Measurements from ENCODE around the gene INPP5E. TPM values are rescaled to one million over a fixed set of nuclear protein-coding genes. Genes with fewer than 3 reads are reported as not detected.

INPP5E gene
- total and polyA plus RNA-seq, 10 of the 15 experiments (the other 5 are each of a cell fraction or from before 2014, with no cell fraction given): 0.24 to 16.0 (median 5.3) TPM

DNA sequence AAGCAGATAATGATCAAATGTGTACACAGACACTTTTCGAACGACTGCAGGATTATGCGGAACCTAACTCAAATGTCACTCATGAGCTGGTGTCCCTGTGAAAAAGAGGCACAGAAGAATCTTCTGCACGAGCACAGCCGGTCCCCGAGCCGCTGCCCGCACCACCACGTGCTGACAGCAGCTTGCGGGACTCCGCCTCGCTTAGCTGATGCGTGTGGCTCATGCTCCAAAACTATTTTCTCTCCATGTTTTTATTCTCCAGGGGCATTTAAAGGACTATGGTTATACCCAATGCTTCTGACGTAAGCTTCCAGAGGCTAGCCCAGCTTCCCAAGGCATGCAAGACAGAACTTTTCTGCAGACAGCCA, 33.7 kb upstream of the INPP5E start (continued):
- TF ChIP-seq, protein P1, sequence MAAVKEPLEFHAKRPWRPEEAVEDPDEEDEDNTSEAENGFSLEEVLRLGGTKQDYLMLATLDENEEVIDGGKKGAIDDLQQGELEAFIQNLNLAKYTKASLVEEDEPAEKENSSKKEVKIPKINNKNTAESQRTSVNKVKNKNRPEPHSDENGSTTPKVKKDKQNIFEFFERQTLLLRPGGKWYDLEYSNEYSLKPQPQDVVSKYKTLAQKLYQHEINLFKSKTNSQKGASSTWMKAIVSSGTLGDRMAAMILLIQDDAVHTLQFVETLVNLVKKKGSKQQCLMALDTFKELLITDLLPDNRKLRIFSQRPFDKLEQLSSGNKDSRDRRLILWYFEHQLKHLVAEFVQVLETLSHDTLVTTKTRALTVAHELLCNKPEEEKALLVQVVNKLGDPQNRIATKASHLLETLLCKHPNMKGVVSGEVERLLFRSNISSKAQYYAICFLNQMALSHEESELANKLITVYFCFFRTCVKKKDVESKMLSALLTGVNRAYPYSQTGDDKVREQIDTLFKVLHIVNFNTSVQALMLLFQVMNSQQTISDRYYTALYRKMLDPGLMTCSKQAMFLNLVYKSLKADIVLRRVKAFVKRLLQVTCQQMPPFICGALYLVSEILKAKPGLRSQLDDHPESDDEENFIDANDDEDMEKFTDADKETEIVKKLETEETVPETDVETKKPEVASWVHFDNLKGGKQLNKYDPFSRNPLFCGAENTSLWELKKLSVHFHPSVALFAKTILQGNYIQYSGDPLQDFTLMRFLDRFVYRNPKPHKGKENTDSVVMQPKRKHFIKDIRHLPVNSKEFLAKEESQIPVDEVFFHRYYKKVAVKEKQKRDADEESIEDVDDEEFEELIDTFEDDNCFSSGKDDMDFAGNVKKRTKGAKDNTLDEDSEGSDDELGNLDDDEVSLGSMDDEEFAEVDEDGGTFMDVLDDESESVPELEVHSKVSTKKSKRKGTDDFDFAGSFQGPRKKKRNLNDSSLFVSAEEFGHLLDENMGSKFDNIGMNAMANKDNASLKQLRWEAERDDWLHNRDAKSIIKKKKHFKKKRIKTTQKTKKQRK (IDR thresholded peaks at IDR 0.05; ENCODE audit: low read depth, low read length): no peak
- TF ChIP-seq, protein P2, sequence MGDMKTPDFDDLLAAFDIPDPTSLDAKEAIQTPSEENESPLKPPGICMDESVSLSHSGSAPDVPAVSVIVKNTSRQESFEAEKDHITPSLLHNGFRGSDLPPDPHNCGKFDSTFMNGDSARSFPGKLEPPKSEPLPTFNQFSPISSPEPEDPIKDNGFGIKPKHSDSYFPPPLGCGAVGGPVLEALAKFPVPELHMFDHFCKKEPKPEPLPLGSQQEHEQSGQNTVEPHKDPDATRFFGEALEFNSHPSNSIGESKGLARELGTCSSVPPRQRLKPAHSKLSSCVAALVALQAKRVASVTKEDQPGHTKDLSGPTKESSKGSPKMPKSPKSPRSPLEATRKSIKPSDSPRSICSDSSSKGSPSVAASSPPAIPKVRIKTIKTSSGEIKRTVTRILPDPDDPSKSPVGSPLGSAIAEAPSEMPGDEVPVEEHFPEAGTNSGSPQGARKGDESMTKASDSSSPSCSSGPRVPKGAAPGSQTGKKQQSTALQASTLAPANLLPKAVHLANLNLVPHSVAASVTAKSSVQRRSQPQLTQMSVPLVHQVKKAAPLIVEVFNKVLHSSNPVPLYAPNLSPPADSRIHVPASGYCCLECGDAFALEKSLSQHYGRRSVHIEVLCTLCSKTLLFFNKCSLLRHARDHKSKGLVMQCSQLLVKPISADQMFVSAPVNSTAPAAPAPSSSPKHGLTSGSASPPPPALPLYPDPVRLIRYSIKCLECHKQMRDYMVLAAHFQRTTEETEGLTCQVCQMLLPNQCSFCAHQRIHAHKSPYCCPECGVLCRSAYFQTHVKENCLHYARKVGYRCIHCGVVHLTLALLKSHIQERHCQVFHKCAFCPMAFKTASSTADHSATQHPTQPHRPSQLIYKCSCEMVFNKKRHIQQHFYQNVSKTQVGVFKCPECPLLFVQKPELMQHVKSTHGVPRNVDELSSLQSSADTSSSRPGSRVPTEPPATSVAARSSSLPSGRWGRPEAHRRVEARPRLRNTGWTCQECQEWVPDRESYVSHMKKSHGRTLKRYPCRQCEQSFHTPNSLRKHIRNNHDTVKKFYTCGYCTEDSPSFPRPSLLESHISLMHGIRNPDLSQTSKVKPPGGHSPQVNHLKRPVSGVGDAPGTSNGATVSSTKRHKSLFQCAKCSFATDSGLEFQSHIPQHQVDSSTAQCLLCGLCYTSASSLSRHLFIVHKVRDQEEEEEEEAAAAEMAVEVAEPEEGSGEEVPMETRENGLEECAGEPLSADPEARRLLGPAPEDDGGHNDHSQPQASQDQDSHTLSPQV (IDR thresholded peaks at IDR 0.05): no peak
- TF ChIP-seq MYC (IDR thresholded peaks at IDR 0.05; ENCODE audit: insufficient read depth, insufficient read length, insufficient replicate concordance, low read length, severe bottlenecking): no peak
- TF ChIP-seq, protein P3, sequence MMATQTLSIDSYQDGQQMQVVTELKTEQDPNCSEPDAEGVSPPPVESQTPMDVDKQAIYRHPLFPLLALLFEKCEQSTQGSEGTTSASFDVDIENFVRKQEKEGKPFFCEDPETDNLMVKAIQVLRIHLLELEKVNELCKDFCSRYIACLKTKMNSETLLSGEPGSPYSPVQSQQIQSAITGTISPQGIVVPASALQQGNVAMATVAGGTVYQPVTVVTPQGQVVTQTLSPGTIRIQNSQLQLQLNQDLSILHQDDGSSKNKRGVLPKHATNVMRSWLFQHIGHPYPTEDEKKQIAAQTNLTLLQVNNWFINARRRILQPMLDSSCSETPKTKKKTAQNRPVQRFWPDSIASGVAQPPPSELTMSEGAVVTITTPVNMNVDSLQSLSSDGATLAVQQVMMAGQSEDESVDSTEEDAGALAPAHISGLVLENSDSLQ (IDR thresholded peaks at IDR 0.05): no peak

All from GM12878 (cell line).